Esophagus muscularis mucosa (tissue), 4 donors: ENCODE results near the gene CNTNAP2. TPM values are rescaled to one million over a fixed set of nuclear protein-coding genes. Genes with fewer than 3 reads are reported as not detected.

ENCODE experiments used
- DNase-seq: peaks from one replicate; pipeline ENCODE4 v3.0.0-alpha.2; 2017; ENCODE audit errors: extremely low spot score
- H3K27ac ChIP-seq, 4 donors: fragments of 200-600 bp; sonication (generic); replicated peaks in 1 of 4; 1 replicate in 3 of 4; 2 replicates in 1 of 4; pipeline ENCODE4 v1.5.1; 2016 to 2019; ENCODE audit warnings: mild to moderate bottlenecking in 1 of 4
- H3K27me3 ChIP-seq, 4 donors: fragments of 200-600 bp; sonication (generic); one replicate each; pipeline versions ENCODE4 v1.5.1 to v1.6.0; 2016 to 2019
- H3K36me3 ChIP-seq, 4 donors: fragments of 200-600 bp; sonication (generic); one replicate each; pipeline ENCODE4 v1.5.1; 2016 to 2019
- H3K4me1 ChIP-seq, 4 donors: fragments of 200-600 bp; sonication (generic); one replicate each; pipeline ENCODE4 v1.5.1; 2016 to 2019
- H3K4me3 ChIP-seq, 4 donors: fragments of 200-600 bp; sonication (generic); 1 replicate in 2 of 4; 2 replicates in 2 of 4; pipeline ENCODE4 v1.5.1; 2016 to 2019; ENCODE audit warnings: mild to moderate bottlenecking in 4 of 4, moderate library complexity in 1 of 4
- H3K9me3 ChIP-seq, 4 donors: fragments of 200-600 bp; sonication (generic); 1 replicate in 3 of 4; 2 replicates in 1 of 4; pipeline ENCODE4 v1.5.1; 2016 to 2019
- CTCF ChIP-seq, 3 experiments: fragments of 200-600 bp in 2 of 3; fragments of 450-650 bp in 1 of 3; sonication (generic) in 2 of 3; IDR thresholded peaks; one replicate each; pipeline ENCODE4 v1.5.1; 2017 to 2019; ENCODE audit warnings: antibody characterized with exemption in 3 of 3, mild to moderate bottlenecking in 2 of 3, moderate library complexity in 1 of 3
- EP300 ChIP-seq: sonication (generic); formaldehyde crosslinking; IDR thresholded peaks from one replicate; pipeline ENCODE4 v1.6.1; 2017; ENCODE audit warnings: antibody characterized with exemption
- POLR2A ChIP-seq: fragments of 450-650 bp; IDR thresholded peaks from one replicate; pipeline ENCODE4 v1.6.1; 2017; ENCODE audit warnings: antibody characterized with exemption, moderate library complexity, mild to moderate bottlenecking, low read depth
- POLR2AphosphoS5 ChIP-seq, 2 donors: sonication (generic); formaldehyde crosslinking; IDR thresholded peaks; one replicate each; pipeline ENCODE4 v1.6.1; 2017; ENCODE audit warnings: antibody characterized with exemption in 2 of 2
- WGBS: methylation state at CpG from one replicate; pipeline ENCODE4 v1.1.5; 2018; 5-methylcytosine and 5-hydroxymethylcytosine counted together
- intact Hi-C: fragments of 100-400 bp; cut with DNase I; formaldehyde crosslinking; loops from one replicate; pipeline ENCODE4 v1.15.1; 2023
- total RNA-seq, 4 donors: library from RNA; depleted of rRNA; stranded (reverse); fragments of >200 nt; gene quantifications; one replicate each; pipeline versions ENCODE4 v1.1.0 to v1.2.1, GENCODE V29; 2016

The CNTNAP2 gene
- total RNA-seq, 4 donors from 2014 or later, result 1.2 to 2.9 (median 1.9) TPM

- Histone ChIP-seq H3K27ac (no peak overlapping the region), H3K9me3 (no peaks in the 10 kb centered on the region), H3K36me3 (no peaks in the 10 kb centered on the region), H3K4me1 (no peaks in the 10 kb centered on the region), H3K27me3 (no peaks in the 10 kb centered on the region), H3K4me3 (no peak overlapping the region)
- 88% methylated on average over 3 of the region's 3 CpGs for WGBS
- TF ChIP-seq EP300, result no peak
- DNase-seq, result no peak
- intact Hi-C loops, result no loop called here
Measured at GRCh38 chr7:146276888-146277287, 160.3 kb downstream of the CNTNAP2 start.

GRCh38 chr7:146285418-146285817, 168.8 kb downstream of the CNTNAP2 start:
- H3K9me3 ChIP-seq, result no peaks in the 10 kb centered on the region
- WGBS, result 71% methylated on average over 3 of the region's 3 CpGs
- H3K4me1 ChIP-seq, result no peaks in the 10 kb centered on the region
- H3K36me3 ChIP-seq, result no peaks in the 10 kb centered on the region
- TF ChIP-seq EP300, result no peak
- TF ChIP-seq POLR2A, result no peak
- TF ChIP-seq POLR2AphosphoS5 (IDR thresholded peaks at IDR 0.05), result no peak
- TF ChIP-seq CTCF (IDR thresholded peaks at IDR 0.05), result no peak
- no peak overlapping the region for H3K27ac ChIP-seq
- intact Hi-C loops, result no loop called here
- no peaks in the 10 kb centered on the region for H3K27me3 ChIP-seq
- no peak overlapping the region for H3K4me3 ChIP-seq
- no peak for DNase-seq

GRCh38 chr7:146290746-146291145, 174.1 kb downstream of the CNTNAP2 start:
- DNase-seq, result no peak
- no peak for TF ChIP-seq POLR2A
- no peak for TF ChIP-seq POLR2AphosphoS5 (IDR thresholded peaks at IDR 0.05)
- no peak for TF ChIP-seq CTCF (IDR thresholded peaks at IDR 0.05)
- no peak for TF ChIP-seq EP300
- Histone ChIP-seq H3K27me3 (no peaks in the 10 kb centered on the region), H3K9me3 (no peaks in the 10 kb centered on the region), H3K4me3 (no peak overlapping the region), H3K27ac (no peak overlapping the region), H3K4me1 (no peaks in the 10 kb centered on the region), H3K36me3 (no peaks in the 10 kb centered on the region)
- 77% methylated on average over 3 of the region's 3 CpGs for WGBS
- intact Hi-C loops, result no loop called here

- H3K4me3 ChIP-seq, result no peak overlapping the region
- H3K27ac ChIP-seq, result no peak overlapping the region
- H3K4me1 ChIP-seq, result no peaks in the 10 kb centered on the region
- H3K36me3 ChIP-seq, result no peaks in the 10 kb centered on the region
- intact Hi-C loops, result no loop called here
- TF ChIP-seq POLR2A, result no peak
- TF ChIP-seq EP300, result no peak
- no peaks in the 10 kb centered on the region for H3K9me3 ChIP-seq
- WGBS, result 53% methylated on average over 1 of the region's 1 CpG
- no peak for DNase-seq
- no peaks in the 10 kb centered on the region for H3K27me3 ChIP-seq
Measured at GRCh38 chr7:146291900-146292299, 175.3 kb downstream of the CNTNAP2 start.

GRCh38 chr7:146296028-146296427, 179.4 kb downstream of the CNTNAP2 start:
- WGBS, result 86% methylated on average over 1 of the region's 1 CpG
- Histone ChIP-seq H3K27ac (no peak overlapping the region), H3K36me3 (no peaks in the 10 kb centered on the region), H3K4me1 (no peaks in the 10 kb centered on the region), H3K27me3 (no peaks in the 10 kb centered on the region), H3K9me3 (no peaks in the 10 kb centered on the region), H3K4me3 (no peak overlapping the region)
- DNase-seq, result no peak
- intact Hi-C loops, result no loop called here
- TF ChIP-seq CTCF (IDR thresholded peaks at IDR 0.05) (no peak), EP300 (no peak), POLR2A (no peak)

- Histone ChIP-seq H3K4me3 (no peak overlapping the region), H3K36me3 (no peaks in the 10 kb centered on the region), H3K4me1 (no peaks in the 10 kb centered on the region), H3K9me3 (peaks cover 0 to 7% (median 0%) of the 10 kb centered on the region in 4 donors), H3K27ac (no peak overlapping the region), H3K27me3 (no peaks in the 10 kb centered on the region)
- WGBS, result 73% methylated on average over 2 of the region's 2 CpGs
- DNase-seq, result no peak
- intact Hi-C loops, result no loop called here
- TF ChIP-seq CTCF (IDR thresholded peaks at IDR 0.05) (no peak), POLR2A (no peak), POLR2AphosphoS5 (IDR thresholded peaks at IDR 0.05) (no peak), EP300 (no peak)
Measured at GRCh38 chr7:146314962-146315361, 198.4 kb downstream of the CNTNAP2 start.
